SK-N-SH treated with all-trans-retinoic acid at 6 μM for 48 hours (cell line): Measurements from ENCODE around the gene TEX44.

Experiments used
- RARB ChIP-seq: fragments of 250-450 bp; sonication (Bioruptor Pico); IDR thresholded peaks from 2 replicates; pipeline ENCODE4 v1.8.0; 2021; ENCODE audit warnings: mild to moderate bottlenecking, moderate library complexity
- ZFP3 ChIP-seq: fragments of 250-450 bp; sonication (Bioruptor Pico); IDR thresholded peaks from 2 replicates; pipeline ENCODE4 v1.5.0; 2020; ENCODE audit warnings: mild to moderate bottlenecking, moderate library complexity

GRCh38 chr2:231573698-231574421 lies 18.8 kb upstream of the TEX44 start:
- TF ChIP-seq ZFP3 (no peak), RARB (no peak)
